HAP-1 (cell line): ENCODE results near the gene TAS2R39.
"Not testable (repeated sequence)": the region's sequence is repeated elsewhere in the genome, so short reads cannot be mapped to it uniquely, and the experiment has no call there.

Experiments used
- DNase-seq, 2 experiments: peaks; one replicate each; pipeline ENCODE4 v3.0.0-alpha.2; 2016 to 2020; ENCODE audit warnings: low spot score in 2 of 2
- H3K27me3 ChIP-seq: fragments of 250-450 bp; sonication (Bioruptor Pico); 2 replicates; pipeline ENCODE4 v1.5.1; 2020; ENCODE audit warnings: low read depth, mild to moderate bottlenecking, moderate library complexity
- H3K36me3 ChIP-seq: fragments of 250-450 bp; sonication (Bioruptor Pico); replicated peaks from 2 replicates; pipeline ENCODE4 v1.5.1; 2020; ENCODE audit warnings: mild to moderate bottlenecking
- H3K4me1 ChIP-seq: fragments of 250-450 bp; sonication (Bioruptor Pico); 2 replicates; pipeline ENCODE4 v1.5.1; 2020; ENCODE audit warnings: mild to moderate bottlenecking
- H3K4me3 ChIP-seq: fragments of 250-450 bp; sonication (Bioruptor Pico); 2 replicates; pipeline ENCODE4 v1.5.1; 2020; ENCODE audit warnings: mild to moderate bottlenecking, moderate library complexity
- H3K9me3 ChIP-seq: fragments of 250-450 bp; sonication (Bioruptor Pico); 2 replicates; pipeline ENCODE4 v1.5.1; 2020; ENCODE audit warnings: mild to moderate bottlenecking, moderate library complexity
- in situ Hi-C: fragments of 300-500 bp; cut with MboI; formaldehyde crosslinking; loops from 3 replicates; pipeline ENCODE4 v1.14.3; 2020; ENCODE audit warnings: low sequenced_read_pairs, inconsistent platforms, mixed read lengths

The TAS2R39 gene

GRCh38 chr7:143183024-143183423, at the start of gene TAS2R39:
Gene TAS2R39 (plus strand): TSS chr7:143183419. CDS start chr7:143183419, 0 bp downstream.
- in situ Hi-C loops, result no loop called here
- H3K9me3 ChIP-seq, result no peaks in the 10 kb centered on the region
- H3K4me1 ChIP-seq, result peaks cover 12% of the 10 kb centered on the region
- H3K27me3 ChIP-seq, result no peaks in the 10 kb centered on the region
- no peak for DNase-seq
- H3K36me3 ChIP-seq, result no peaks in the 10 kb centered on the region
- no peak within 1 kb of the TSS for H3K4me3 ChIP-seq

- Histone ChIP-seq H3K4me1 (no peaks in the 10 kb centered on the region), H3K9me3 (no peaks in the 10 kb centered on the region), H3K4me3 (no peak overlapping the region), H3K27me3 (no peaks in the 10 kb centered on the region), H3K36me3 (no peaks in the 10 kb centered on the region)
- in situ Hi-C loops, result no loop called here
- DNase-seq, result no peak
Measured at GRCh38 chr7:143147070-143147469, 36.1 kb upstream of the TAS2R39 start.

GRCh38 chr7:143148050-143148449, 35.2 kb upstream of the TAS2R39 start:
- no peak overlapping the region for H3K4me3 ChIP-seq
- no peaks in the 10 kb centered on the region for H3K4me1 ChIP-seq
- H3K27me3 ChIP-seq, result no peaks in the 10 kb centered on the region
- no peaks in the 10 kb centered on the region for H3K36me3 ChIP-seq
- in situ Hi-C loops, result no loop called here
- DNase-seq, result no peak
- no peaks in the 10 kb centered on the region for H3K9me3 ChIP-seq

GRCh38 chr7:143148651-143149050, 34.6 kb upstream of the TAS2R39 start:
- Histone ChIP-seq H3K4me1 (no peaks in the 10 kb centered on the region), H3K27me3 (no peaks in the 10 kb centered on the region), H3K36me3 (no peaks in the 10 kb centered on the region), H3K9me3 (no peaks in the 10 kb centered on the region), H3K4me3 (no peak overlapping the region)
- DNase-seq, result no peak
- in situ Hi-C loops, result no loop called here

- H3K9me3 ChIP-seq, result not testable (repeated sequence)
Measured at GRCh38 chr7:143150696-143151095, 32.5 kb upstream of the TAS2R39 start.

GRCh38 chr7:143158617-143159016, 24.6 kb upstream of the TAS2R39 start:
- H3K9me3 ChIP-seq, H3K4me1 ChIP-seq, H3K27me3 ChIP-seq, in situ Hi-C loops, DNase-seq, H3K4me3 ChIP-seq, H3K36me3 ChIP-seq: not testable (repeated sequence)

More at GRCh38 chr7:143150696-143151095, 32.5 kb upstream of the TAS2R39 start:
- DNase-seq, H3K27me3 ChIP-seq, in situ Hi-C loops, H3K4me1 ChIP-seq, H3K36me3 ChIP-seq, H3K4me3 ChIP-seq: not testable (repeated sequence)

GRCh38 chr7:143171697-143172096, 11.5 kb upstream of the TAS2R39 start:
- no peaks in the 10 kb centered on the region for H3K27me3 ChIP-seq

GRCh38 chr7:143172354-143172753, 10.9 kb upstream of the TAS2R39 start:
- no peak overlapping the region for H3K4me3 ChIP-seq
- no peaks in the 10 kb centered on the region for H3K36me3 ChIP-seq
- no peak for DNase-seq
- no peaks in the 10 kb centered on the region for H3K27me3 ChIP-seq
- in situ Hi-C loops, result no loop called here
- peaks cover 2% of the 10 kb centered on the region; the same call in 1 of the 2 replicates for H3K9me3 ChIP-seq
- no peaks in the 10 kb centered on the region for H3K4me1 ChIP-seq

More at GRCh38 chr7:143171697-143172096, 11.5 kb upstream of the TAS2R39 start:
- DNase-seq, result no peak
- in situ Hi-C loops, result no loop called here
- H3K4me3 ChIP-seq, result no peak overlapping the region
- H3K9me3 ChIP-seq, result no peaks in the 10 kb centered on the region
- H3K36me3 ChIP-seq, result no peaks in the 10 kb centered on the region
- no peaks in the 10 kb centered on the region for H3K4me1 ChIP-seq

GRCh38 chr7:143176128-143176527, 7.1 kb upstream of the TAS2R39 start:
- Histone ChIP-seq H3K27me3 (no peaks in the 10 kb centered on the region), H3K9me3 (peaks cover 7% of the 10 kb centered on the region; the same call in 1 of the 2 replicates), H3K4me1 (no peaks in the 10 kb centered on the region), H3K36me3 (no peaks in the 10 kb centered on the region), H3K4me3 (no peak overlapping the region)
- in situ Hi-C loops, result no loop called here
- no peak for DNase-seq

GRCh38 chr7:143177374-143178119, 5.7 kb upstream of the TAS2R39 start:
- H3K27me3 ChIP-seq, result no peaks in the 10 kb centered on the region
- peaks cover 7% of the 10 kb centered on the region; the same call in 1 of the 2 replicates for H3K9me3 ChIP-seq
- H3K4me3 ChIP-seq, result no peak overlapping the region
- H3K36me3 ChIP-seq, result no peaks in the 10 kb centered on the region
- in situ Hi-C loops, result no loop called here
- DNase-seq, result no peak
- H3K4me1 ChIP-seq, result no peaks in the 10 kb centered on the region

GRCh38 chr7:143180771-143181170, 2.4 kb upstream of the TAS2R39 start:
- DNase-seq, H3K4me1 ChIP-seq, H3K9me3 ChIP-seq, H3K36me3 ChIP-seq, H3K27me3 ChIP-seq, in situ Hi-C loops, H3K4me3 ChIP-seq: not testable (repeated sequence)

- in situ Hi-C loops, result no loop called here
- Histone ChIP-seq H3K36me3 (no peaks in the 10 kb centered on the region), H3K27me3 (no peaks in the 10 kb centered on the region), H3K4me1 (peaks cover 11% of the 10 kb centered on the region), H3K9me3 (peaks cover 7% of the 10 kb centered on the region; the same call in 1 of the 2 replicates), H3K4me3 (no peak overlapping the region)
- no peak for DNase-seq
Measured at GRCh38 chr7:143181349-143181748, 1.9 kb upstream of the TAS2R39 start.

GRCh38 chr7:143185551-143185950, 2.3 kb downstream of the TAS2R39 start:
- Histone ChIP-seq H3K4me1 (peaks cover 12% of the 10 kb centered on the region), H3K4me3 (no peak overlapping the region), H3K27me3 (no peaks in the 10 kb centered on the region), H3K9me3 (no peaks in the 10 kb centered on the region), H3K36me3 (no peaks in the 10 kb centered on the region)
- peak in 1 of 2 experiments; percentile 94 for DNase-seq
- in situ Hi-C loops, result no loop called here

GRCh38 chr7:143188994-143189393, 5.8 kb downstream of the TAS2R39 start:
- H3K36me3 ChIP-seq, result no peaks in the 10 kb centered on the region
- no peak for DNase-seq
- in situ Hi-C loops, result no loop called here

More at GRCh38 chr7:143188994-143189393, 5.8 kb downstream of the TAS2R39 start:
- Histone ChIP-seq H3K4me1 (peaks cover 12% of the 10 kb centered on the region), H3K27me3 (no peaks in the 10 kb centered on the region), H3K9me3 (no peaks in the 10 kb centered on the region), H3K4me3 (no peak overlapping the region)
